K562 (cell line): ENCODE measurements around the gene TEX22. TPM values are rescaled to one million over a fixed set of nuclear protein-coding genes. Genes with fewer than 3 reads are reported as not detected.

Experiments
- ATAC-seq: fragments of 200-7000 bp; cut with Tn5 transposase; 3 replicates; pipeline ENCODE4 v1.9.1; 2020; ENCODE audit warnings: moderate library complexity
- BruUV-seq: library from RNA; stranded (reverse); fragments of 400-500 nt; replicated peaks from 2 replicates; lab custom pipeline; 2021; lab: Mats Ljungman, UMichigan
- CTCF ChIA-PET: fragments of 300-600 bp; formaldehyde crosslinking; extraction: SDS; loops from one replicate; lab custom pipeline; 2021; ENCODE audit warnings: low intra/inter-chr PET ratio; lab: Yijun Ruan, JAX
- POLR2A ChIA-PET: fragments of 300-600, 350-650 bp; sonication (Branson Sonifier 250); formaldehyde crosslinking; extraction: SDS; loops from one replicate; lab custom pipeline; 2021; ENCODE audit warnings: antibody characterized with exemption, inconsistent platforms; lab: Yijun Ruan, JAX
- DNase-seq, 4 experiments: peaks; one replicate each; pipeline versions ENCODE4 v3.0.0 to v3.0.0-alpha.2; 2011 to 2018; ENCODE audit warnings: low spot score in 3 of 4, mixed read lengths in 3 of 4; ENCODE audit errors: extremely low read depth in 1 of 4
- FAIRE-seq: peaks from 2 replicates; lab custom pipeline; 2011; peaks lifted over from hg19 to GRCh38; lab: Jason Lieb, UNC
- H2AFZ ChIP-seq: 2 replicates; pipeline ENCODE4 v1.6.0; 2011; ENCODE audit warnings: low read depth, low read length, control low read depth, inconsistent platforms
- H3K27ac ChIP-seq: fragments of 200-600 bp; 3 replicates; pipeline ENCODE4 v1.8.0; 2011; ENCODE audit warnings: low read depth, mild to moderate bottlenecking, control low read depth, inconsistent platforms, low read length, moderate library complexity, mixed read lengths; ENCODE audit errors: extremely low read depth
- H3K27me3 ChIP-seq, 2 experiments: fragments of 300-600 bp in 1 of 2; 2 replicates in 1 of 2; 3 replicates in 1 of 2; pipeline versions ENCODE4 v1.6.0 to v1.8.0; 2011; ENCODE audit warnings: inconsistent platforms in 2 of 2, low read length in 2 of 2, mild to moderate bottlenecking in 1 of 2, mixed read lengths in 1 of 2, moderate library complexity in 1 of 2; ENCODE audit not compliant: control insufficient read depth in 2 of 2, insufficient read depth in 2 of 2
- H3K36me3 ChIP-seq: fragments of 300-600 bp; 3 replicates; pipeline ENCODE4 v1.8.0; 2011; ENCODE audit warnings: mild to moderate bottlenecking, low read length, inconsistent platforms; ENCODE audit not compliant: control insufficient read depth, insufficient read depth
- H3K4me1 ChIP-seq, 2 experiments: fragments of 200-600 bp in 1 of 2; replicated peaks in 1 of 2; 2 replicates in 1 of 2; 3 replicates in 1 of 2; pipeline versions ENCODE4 v1.5.1 to v1.8.0; 2011; ENCODE audit warnings: inconsistent platforms in 2 of 2, low read length in 2 of 2, mild to moderate bottlenecking in 1 of 2, mixed read lengths in 1 of 2, moderate library complexity in 1 of 2; ENCODE audit not compliant: control insufficient read depth in 2 of 2, insufficient read depth in 2 of 2
- H3K4me2 ChIP-seq: 2 replicates; pipeline ENCODE4 v1.6.1; 2011; ENCODE audit warnings: low read length, control low read depth, inconsistent platforms, mixed read lengths; ENCODE audit not compliant: insufficient read depth
- H3K4me3 ChIP-seq: fragments of 200-600 bp; sonication (generic), shearing (Covaris generic); 2 replicates; pipeline ENCODE4 v1.5.1; 2016; ENCODE audit warnings: control low read depth, inconsistent platforms
- H3K79me2 ChIP-seq: fragments of 200-600 bp; 3 replicates; pipeline ENCODE4 v1.8.0; 2011; ENCODE audit warnings: low read length, inconsistent platforms; ENCODE audit not compliant: control insufficient read depth, insufficient read depth
- H3K9ac ChIP-seq, 2 experiments: 2 replicates each; pipeline versions ENCODE4 v1.6.0 to v1.6.1; 2011; ENCODE audit warnings: low read depth in 2 of 2, low read length in 2 of 2, control low read depth in 1 of 2, inconsistent platforms in 1 of 2, mild to moderate bottlenecking in 1 of 2, mixed read lengths in 1 of 2; ENCODE audit not compliant: insufficient read depth in 1 of 2
- H3K9me1 ChIP-seq: one replicate; pipeline ENCODE4 v1.6.0; 2011; ENCODE audit warnings: inconsistent platforms, mild to moderate bottlenecking, low read length, moderate library complexity; ENCODE audit not compliant: control insufficient read depth, insufficient read depth
- H3K9me3 ChIP-seq: replicated peaks from 2 replicates; pipeline ENCODE4 v1.5.1; 2011; ENCODE audit warnings: low read depth, low read length, inconsistent platforms; ENCODE audit not compliant: control insufficient read depth, insufficient read depth
- H4K20me1 ChIP-seq: replicated peaks from 2 replicates; pipeline ENCODE4 v1.6.1; 2011; ENCODE audit warnings: low read length, inconsistent platforms, mixed read lengths; ENCODE audit not compliant: control insufficient read depth, insufficient read depth
- POLR2G ChIP-seq: fragments of 200-400 bp; formaldehyde crosslinking; IDR thresholded peaks from 2 replicates; pipeline ENCODE4 v1.6.1; 2017; ENCODE audit warnings: low read depth, mild to moderate bottlenecking, antibody characterized with exemption, low read length, moderate library complexity
- WGBS: fragments of 100-300 bp; shearing (Covaris generic); methylation state at CpG from one replicate; pipeline ENCODE4 v1.1.6; 2016; ENCODE audit warnings: low coverage, mixed read lengths; ENCODE audit not compliant: insufficient coverage; ENCODE audit errors: missing lambda C conversion rate; 5-methylcytosine and 5-hydroxymethylcytosine counted together
- in situ Hi-C: fragments of 300-500 bp; cut with MboI; formaldehyde crosslinking; loops from 4 replicates; pipeline ENCODE4 v1.15.0; 2018; ENCODE audit warnings: inconsistent platforms, mixed read lengths
- intact Hi-C: fragments of 100-400 bp; cut with micrococcal nuclease; formaldehyde crosslinking; loops from 2 replicates; pipeline ENCODE4 v1.14.2; 2022
- polyA plus RNA-seq, 8 experiments: library from polyadenylated mRNA; depleted of rRNA in 4 of 8; stranded (reverse) in 5 of 8; unstranded in 3 of 8; fragments of >200 nt; fragmentation: Nextera tagmentation in 2 of 8; fragmentation: Illumina TruSeq in 1 of 8; extraction: Ambion mirVana in 2 of 8; extraction: Trizol in 1 of 8; gene quantifications; 2 replicates each; pipeline versions ENCODE4 v1.2.1 to v1.2.3, GENCODE V29; 2011 to 2014; ENCODE audit warnings: inconsistent platforms in 1 of 8, missing spikeins in 1 of 8
- total RNA-seq, 7 experiments: library from RNA; depleted of rRNA in 6 of 7; stranded (reverse); fragments of >200 nt in 6 of 7; fragmentation: Illumina TruSeq in 2 of 7; extraction: Trizol in 2 of 7; gene quantifications; 2 replicates each; pipeline versions ENCODE4 v1.2.1 to v1.2.3, GENCODE V29; 2011 to 2021; ENCODE audit warnings: low replicate concordance in 1 of 7
- TF ChIP-seq, protein P1 (sequence below): sonication (generic); formaldehyde crosslinking; IDR thresholded peaks from 2 replicates; pipeline ENCODE4 v1.5.0; 2020; ENCODE audit warnings: missing genetic modification reagents

Gene TEX22
- total and polyA plus RNA-seq, 9 of the 15 experiments (the other 6 are each of a cell fraction or from before 2014, with no cell fraction given): 0.04 to 1.7 (median 0.23) TPM; not detected in 2

- no peak overlapping the region for H3K27ac ChIP-seq
- peak overlapping the region in 1 of 2 experiments; percentile 45; a peak in 2 of 4 replicates for H3K9ac ChIP-seq
- H3K4me3 ChIP-seq: no peak overlapping the region
- H3K4me1 ChIP-seq: peaks cover 0 to 62% of the 10 kb centered on the region in 2 experiments; a peak in 3 of 5 replicates
- H3K9me1 ChIP-seq: no peaks in the 10 kb centered on the region
- H3K36me3 ChIP-seq: no peaks in the 10 kb centered on the region
- no peak overlapping the region for H2AFZ ChIP-seq
- no peaks in the 10 kb centered on the region for H3K79me2 ChIP-seq
- no peaks in the 10 kb centered on the region for H3K9me3 ChIP-seq
- ChIA-PET POLR2A (no interaction called here), CTCF (no interaction called here)
- in situ Hi-C loops (no loop called here), intact Hi-C loops (no loop called here)
- ATAC-seq (no peak), DNase-seq (no peak), FAIRE-seq (no peak)
- H3K27me3 ChIP-seq: no peaks in the 10 kb centered on the region
- H3K4me2 ChIP-seq: no peak overlapping the region
- 32% methylated on average over 13 of the region's 27 CpGs for WGBS
- no TSS peak for BruUV-seq
- no peaks in the 10 kb centered on the region; the same call in 1 of the 2 replicates for H4K20me1 ChIP-seq
- TF ChIP-seq, protein P1, sequence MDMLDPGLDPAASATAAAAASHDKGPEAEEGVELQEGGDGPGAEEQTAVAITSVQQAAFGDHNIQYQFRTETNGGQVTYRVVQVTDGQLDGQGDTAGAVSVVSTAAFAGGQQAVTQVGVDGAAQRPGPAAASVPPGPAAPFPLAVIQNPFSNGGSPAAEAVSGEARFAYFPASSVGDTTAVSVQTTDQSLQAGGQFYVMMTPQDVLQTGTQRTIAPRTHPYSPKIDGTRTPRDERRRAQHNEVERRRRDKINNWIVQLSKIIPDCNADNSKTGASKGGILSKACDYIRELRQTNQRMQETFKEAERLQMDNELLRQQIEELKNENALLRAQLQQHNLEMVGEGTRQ: no peak
- TF ChIP-seq POLR2G: peak; percentile 28; the same call in 1 of the 2 replicates
These were observed 8.1 kb upstream of the TEX22 start for GRCh38 chr14:105389976-105390848.
